ENCODE results near the gene KDM4B.

Gene KDM4B

DNA sequence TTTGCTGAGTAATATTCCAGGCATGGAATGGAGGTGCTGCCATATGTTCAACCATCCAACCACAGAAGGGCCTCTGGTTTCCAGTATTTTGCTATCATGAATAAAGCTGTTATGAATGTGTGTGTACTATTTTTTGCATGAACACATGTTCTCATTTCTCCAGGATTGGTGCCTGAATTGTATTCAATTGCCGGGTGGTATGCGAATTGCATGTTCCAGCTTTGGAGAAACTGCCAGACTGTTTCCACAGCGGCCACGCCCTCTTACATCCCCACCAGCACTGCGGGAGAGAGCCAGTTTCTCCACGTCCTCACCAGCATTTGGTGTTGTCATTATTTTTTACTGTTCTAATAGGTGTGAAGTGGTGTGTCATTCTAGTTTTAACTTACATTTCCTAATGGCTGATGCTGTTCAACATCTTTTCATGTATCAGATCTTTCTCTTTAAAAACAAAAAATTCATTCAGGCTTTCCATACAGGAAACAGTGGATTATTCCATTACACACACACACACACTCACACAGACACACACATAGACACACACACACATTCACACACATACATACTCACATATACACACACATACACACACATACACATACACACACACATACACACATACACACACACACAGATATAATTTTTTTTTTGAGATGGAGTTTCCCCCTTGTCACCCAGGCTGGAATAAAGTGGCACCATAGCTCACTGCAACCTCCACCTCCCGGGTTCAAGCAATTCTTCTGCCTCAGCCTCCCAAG lies 217.6 kb downstream of the KDM4B start:
- no peaks in the 10 kb centered on the region; the same call in 1 of the 2 replicates for H3K9me3 ChIP-seq
- H3K4me1 ChIP-seq = no peaks in the 10 kb centered on the region
- DNase-seq = no peak
- H3K27me3 ChIP-seq = peaks cover 13% of the 10 kb centered on the region; the same call in 1 of the 2 replicates
- H3K4me3 ChIP-seq (ENCODE audit: low read depth, low read length) = no peak overlapping the region
- no peak for TF ChIP-seq CTCF (IDR thresholded peaks at IDR 0.05; ENCODE audit: low read depth, low read length)
- H3K36me3 ChIP-seq = no peaks in the 10 kb centered on the region

GRCh38 chr19:5188548-5189317 lies 219.8 kb downstream of the KDM4B start:
- no peak for DNase-seq
- H3K4me3 ChIP-seq (ENCODE audit: low read depth, low read length) = peak overlapping the region; percentile 13; the same call in 1 of the 2 replicates
- H3K4me1 ChIP-seq = no peaks in the 10 kb centered on the region
- no peaks in the 10 kb centered on the region; the same call in 1 of the 2 replicates for H3K9me3 ChIP-seq
- 0 out of 2 replicates have a peak, but pooled peaks cover 2% of the 10 kb centered on the region for H3K27me3 ChIP-seq
- no peak for TF ChIP-seq CTCF (IDR thresholded peaks at IDR 0.05; ENCODE audit: low read depth, low read length)
- no peaks in the 10 kb centered on the region for H3K36me3 ChIP-seq

DNA sequence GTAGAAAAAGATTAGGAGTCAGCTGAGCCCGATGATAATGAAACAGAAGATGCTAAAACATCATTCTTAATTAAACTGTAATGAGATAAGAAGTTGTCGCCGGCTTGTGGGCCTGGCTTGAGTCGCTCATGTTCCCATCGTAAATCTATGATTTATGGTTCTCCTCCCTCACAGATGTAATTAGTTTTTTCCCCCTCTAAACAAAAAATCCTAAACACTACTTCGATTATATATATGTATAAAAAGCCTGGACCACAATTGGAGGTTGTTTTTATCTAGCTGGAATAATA lies 220.3 kb downstream of the KDM4B start:
- TF ChIP-seq CTCF (IDR thresholded peaks at IDR 0.05; ENCODE audit: low read depth, low read length) = no peak
- Histone ChIP-seq H3K36me3 (no peaks in the 10 kb centered on the region), H3K4me1 (no peaks in the 10 kb centered on the region), H3K4me3 (ENCODE audit: low read depth, low read length) (peak overlapping the region; percentile 13; the same call in 1 of the 2 replicates), H3K27me3 (0 out of 2 replicates have a peak, but pooled peaks cover 2% of the 10 kb centered on the region), H3K9me3 (no peaks in the 10 kb centered on the region; the same call in 1 of the 2 replicates)
- no peak for DNase-seq

DNA sequence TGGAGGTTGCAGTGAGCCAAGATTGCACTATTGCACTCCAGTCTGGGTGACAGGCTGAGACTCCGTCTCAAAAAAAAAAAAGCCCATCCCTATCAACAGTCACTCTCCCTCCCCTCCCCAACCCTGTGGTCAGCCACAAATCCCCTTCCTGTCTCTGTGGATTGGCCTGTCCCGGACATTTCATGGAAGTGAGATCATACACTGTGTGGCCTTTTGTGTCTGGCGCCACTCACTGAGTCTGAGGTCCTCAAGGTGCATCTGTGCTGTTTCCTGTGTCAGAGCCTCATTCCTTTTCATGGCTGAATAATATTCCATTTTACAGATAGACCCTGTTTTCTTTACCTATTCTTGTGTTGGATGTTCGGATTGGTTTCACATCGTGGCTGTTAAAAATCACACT lies 222.2 kb downstream of the KDM4B start:
- no peak for DNase-seq
- H3K36me3 ChIP-seq = no peaks in the 10 kb centered on the region
- H3K4me3 ChIP-seq (ENCODE audit: low read depth, low read length) = no peak overlapping the region
- H3K9me3 ChIP-seq = no peaks in the 10 kb centered on the region
- H3K4me1 ChIP-seq = no peaks in the 10 kb centered on the region
- TF ChIP-seq CTCF (IDR thresholded peaks at IDR 0.05; ENCODE audit: low read depth, low read length) = no peak
- 0 out of 2 replicates have a peak, but pooled peaks cover 2% of the 10 kb centered on the region for H3K27me3 ChIP-seq

GRCh38 chr19:5192568-5192967 lies 223.7 kb downstream of the KDM4B start:
- TF ChIP-seq CTCF (IDR thresholded peaks at IDR 0.05; ENCODE audit: low read depth, low read length) = no peak
- Histone ChIP-seq H3K36me3 (no peaks in the 10 kb centered on the region), H3K4me3 (ENCODE audit: low read depth, low read length) (no peak overlapping the region), H3K4me1 (no peaks in the 10 kb centered on the region), H3K27me3 (no peaks in the 10 kb centered on the region), H3K9me3 (no peaks in the 10 kb centered on the region)
- DNase-seq = no peak

GRCh38 chr19:5193192-5193591 lies 224.3 kb downstream of the KDM4B start:
- Histone ChIP-seq H3K4me1 (no peaks in the 10 kb centered on the region), H3K4me3 (ENCODE audit: low read depth, low read length) (no peak overlapping the region), H3K27me3 (no peaks in the 10 kb centered on the region), H3K9me3 (no peaks in the 10 kb centered on the region), H3K36me3 (no peaks in the 10 kb centered on the region)
- DNase-seq = no peak
- TF ChIP-seq CTCF (IDR thresholded peaks at IDR 0.05; ENCODE audit: low read depth, low read length) = no peak

Measured in BE2C (cell line).